Progenitor cell of endocrine pancreas (in vitro differentiated cells): ENCODE results near the gene CAMKMT. TPM values are rescaled to one million over a fixed set of nuclear protein-coding genes. Genes with fewer than 3 reads are reported as not detected.

ENCODE experiments used
- DNase-seq: peaks from one replicate; pipeline ENCODE4 v3.0.0; 2021; ENCODE audit warnings: low spot score; ENCODE audit not compliant: unreplicated experiment
- H3K27ac Mint-ChIP-seq: 2 replicates; pipeline ENCODE4 v1.8.0; 2021; ENCODE audit warnings: mild to moderate bottlenecking, moderate library complexity, mixed read lengths
- H3K27me3 Mint-ChIP-seq: 2 replicates; pipeline ENCODE4 v1.8.0; 2021; ENCODE audit warnings: mixed read lengths
- H3K36me3 Mint-ChIP-seq: 2 replicates; pipeline ENCODE4 v1.8.0; 2022; ENCODE audit warnings: mixed read lengths; ENCODE audit not compliant: insufficient read depth
- H3K4me1 Mint-ChIP-seq: 2 replicates; pipeline ENCODE4 v1.8.0; 2021; ENCODE audit warnings: low read depth, mixed read lengths
- H3K4me3 Mint-ChIP-seq: 2 replicates; pipeline ENCODE4 v1.8.0; 2021; ENCODE audit warnings: low read depth, mild to moderate bottlenecking, moderate library complexity, mixed read lengths
- H3K9me3 Mint-ChIP-seq: 2 replicates; pipeline ENCODE4 v1.8.0; 2021; ENCODE audit warnings: low read depth, mixed read lengths
- CTCF ChIP-seq: fragments of 200-600 bp; sonication (generic); IDR thresholded peaks from one replicate; pipeline ENCODE4 v1.5.0; 2021; ENCODE audit warnings: antibody characterized with exemption, mild to moderate bottlenecking; ENCODE audit not compliant: unreplicated experiment
- total RNA-seq: library from RNA; stranded (reverse); gene quantifications from 2 replicates; pipeline ENCODE4 v1.2.1, GENCODE V29; 2021

CAMKMT gene
- total RNA-seq, 1 donor from 2014 or later: 20.3 TPM

GRCh38 chr2:44671916-44672315 lies 310.2 kb downstream of the CAMKMT start:
- TF ChIP-seq CTCF: no peak
- H3K27ac Mint-ChIP-seq: no peak overlapping the region
- peaks cover 8% of the 10 kb centered on the region for H3K4me1 Mint-ChIP-seq
- H3K4me3 Mint-ChIP-seq: no peak overlapping the region
- peaks cover 3% of the 10 kb centered on the region for H3K9me3 Mint-ChIP-seq
- peaks cover 6% of the 10 kb centered on the region for H3K27me3 Mint-ChIP-seq
- H3K36me3 Mint-ChIP-seq: no peaks in the 10 kb centered on the region
- DNase-seq: no peak

- no peaks in the 10 kb centered on the region for H3K36me3 Mint-ChIP-seq
- peaks cover 4% of the 10 kb centered on the region for H3K27me3 Mint-ChIP-seq
- DNase-seq: no peak
- H3K4me1 Mint-ChIP-seq: peaks cover 5% of the 10 kb centered on the region
- H3K27ac Mint-ChIP-seq: no peak overlapping the region
- no peak overlapping the region for H3K4me3 Mint-ChIP-seq
- peaks cover 1% of the 10 kb centered on the region for H3K9me3 Mint-ChIP-seq
- TF ChIP-seq CTCF: no peak
Measured at GRCh38 chr2:44672431-44672830, 310.7 kb downstream of the CAMKMT start.

GRCh38 chr2:44674473-44675284 lies 312.9 kb downstream of the CAMKMT start:
- no peak for DNase-seq
- peaks cover 5% of the 10 kb centered on the region for H3K4me1 Mint-ChIP-seq

GRCh38 chr2:44676379-44676778 lies 314.6 kb downstream of the CAMKMT start:
- Mint-ChIP-seq H3K36me3 (no peaks in the 10 kb centered on the region), H3K27ac (no peak overlapping the region)
- no peak for DNase-seq

More at GRCh38 chr2:44674473-44675284, 312.9 kb downstream of the CAMKMT start:
- Mint-ChIP-seq H3K27ac (no peak overlapping the region), H3K36me3 (no peaks in the 10 kb centered on the region), H3K9me3 (no peaks in the 10 kb centered on the region), H3K4me3 (no peak overlapping the region), H3K27me3 (peaks cover 3% of the 10 kb centered on the region)
- TF ChIP-seq CTCF: no peak

GRCh38 chr2:44679584-44679983 lies 317.8 kb downstream of the CAMKMT start:
- Mint-ChIP-seq H3K36me3 (no peaks in the 10 kb centered on the region), H3K4me1 (peaks cover 7% of the 10 kb centered on the region), H3K4me3 (no peak overlapping the region), H3K27me3 (peaks cover 11% of the 10 kb centered on the region), H3K9me3 (no peaks in the 10 kb centered on the region), H3K27ac (no peak overlapping the region)
- DNase-seq: no peak
- no peak for TF ChIP-seq CTCF

More at GRCh38 chr2:44676379-44676778, 314.6 kb downstream of the CAMKMT start:
- peaks cover 10% of the 10 kb centered on the region for H3K4me1 Mint-ChIP-seq
- no peak for TF ChIP-seq CTCF
- no peak overlapping the region for H3K4me3 Mint-ChIP-seq
- peaks cover 13% of the 10 kb centered on the region for H3K27me3 Mint-ChIP-seq
- no peaks in the 10 kb centered on the region for H3K9me3 Mint-ChIP-seq
